ENCODE data around the gene PARP12.

DNA sequence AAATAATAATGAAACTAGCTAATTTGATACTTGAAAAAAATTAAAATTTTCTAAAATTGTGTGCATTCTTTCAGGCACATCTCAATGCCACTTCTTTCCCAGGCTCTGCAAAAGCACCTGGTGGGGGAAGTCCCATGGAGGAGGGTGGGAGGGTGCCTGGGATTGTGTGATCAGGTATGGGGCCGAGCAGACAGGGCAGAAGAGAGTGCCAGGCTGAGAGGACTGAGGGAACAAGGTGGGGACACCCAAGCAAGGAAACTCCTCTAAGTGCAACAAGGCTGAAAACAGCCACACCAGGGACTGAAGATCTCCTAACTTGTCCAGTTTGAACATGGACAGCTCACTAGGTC, 13.8 kb downstream of the PARP12 start:
- TF ChIP-seq CTCF (IDR thresholded peaks at IDR 0.05) (no peak), POLR2A (IDR thresholded peaks at IDR 0.05) (no peak)

All from thyroid gland (tissue), 4 donors.